PC-9 (cell line): ENCODE data around the gene CNOT3. TPM values are rescaled to one million over a fixed set of nuclear protein-coding genes. Genes with fewer than 3 reads are reported as not detected.

Source experiments
- BruUV-seq: library from RNA; stranded (reverse); fragments of 400-500 nt; replicated peaks from 2 replicates; lab custom pipeline; 2021; lab: Mats Ljungman, UMichigan
- CTCF ChIA-PET: fragments of 300-600 bp; sonication (Branson Sonifier 250); formaldehyde crosslinking; loops from one replicate; lab custom pipeline; 2022; ENCODE audit warnings: antibody characterized with exemption; lab: Charles Lee
- POLR2A ChIA-PET: fragments of 300-600 bp; sonication (Branson Sonifier 250); formaldehyde crosslinking; loops from one replicate; lab custom pipeline; 2022; ENCODE audit warnings: antibody characterized with exemption; ENCODE audit not compliant: unreplicated experiment; lab: Charles Lee
- DNase-seq, 2 experiments: peaks; one replicate each; pipeline versions ENCODE4 v3.0.0 to v3.0.0-alpha.2; 2015 to 2022; ENCODE audit warnings: mixed read lengths in 1 of 2
- H2AFZ ChIP-seq: fragments of 200-600 bp; sonication (generic); 2 replicates; pipeline ENCODE4 v1.8.1; 2017; ENCODE audit warnings: antibody characterized with exemption
- H3F3A ChIP-seq: fragments of 200-600 bp; sonication (generic); 2 replicates; pipeline ENCODE4 v1.8.1; 2017; ENCODE audit warnings: antibody characterized with exemption, mild to moderate bottlenecking, low read depth; ENCODE audit not compliant: insufficient read depth
- H3K27ac ChIP-seq: fragments of 200-600 bp; sonication (generic); 2 replicates; pipeline ENCODE4 v1.6.1; 2016; ENCODE audit warnings: mixed run types
- H3K27me3 ChIP-seq: fragments of 200-600 bp; sonication (generic); 2 replicates; pipeline ENCODE4 v1.6.1; 2016; ENCODE audit warnings: low read depth, mixed run types; ENCODE audit not compliant: insufficient read depth
- H3K36me3 ChIP-seq: fragments of 200-600 bp; sonication (generic); 2 replicates; pipeline ENCODE4 v1.6.1; 2016; ENCODE audit warnings: low read depth, mixed run types
- H3K4me1 ChIP-seq: fragments of 200-600 bp; sonication (generic); replicated peaks from 2 replicates; pipeline ENCODE4 v1.6.1; 2016; ENCODE audit warnings: mixed run types; ENCODE audit not compliant: insufficient read depth
- H3K4me2 ChIP-seq: fragments of 200-600 bp; sonication (generic); 2 replicates; pipeline ENCODE4 v1.6.1; 2017; ENCODE audit warnings: mixed run types
- H3K4me3 ChIP-seq: fragments of 200-600 bp; sonication (generic); 2 replicates; pipeline ENCODE4 v1.6.1; 2016; ENCODE audit warnings: mixed run types
- H3K79me2 ChIP-seq: fragments of 200-600 bp; sonication (generic); 2 replicates; pipeline ENCODE4 v1.6.1; 2017; ENCODE audit warnings: low read depth, mixed run types
- H3K9me2 ChIP-seq: fragments of 200-600 bp; sonication (generic); 2 replicates; pipeline ENCODE4 v1.8.1; 2017; ENCODE audit warnings: mild to moderate bottlenecking; ENCODE audit not compliant: insufficient read depth
- H3K9me3 ChIP-seq: fragments of 200-600 bp; sonication (generic); 2 replicates; pipeline ENCODE4 v1.8.1; 2016; ENCODE audit warnings: low read depth; ENCODE audit not compliant: insufficient read depth
- H4K20me1 ChIP-seq: fragments of 200-600 bp; sonication (generic); 2 replicates; pipeline ENCODE4 v1.8.1; 2017; ENCODE audit not compliant: insufficient read depth
- CTCF ChIP-seq: fragments of 200-600 bp; sonication (generic); conservative IDR thresholded peaks from 2 replicates; pipeline ENCODE4 v1.6.1; 2017; ENCODE audit warnings: mixed run types, antibody characterized with exemption, mild to moderate bottlenecking, moderate library complexity
- EZH2 ChIP-seq: fragments of 200-600 bp; sonication (generic); IDR thresholded peaks from 2 replicates; pipeline ENCODE4 v1.8.0; 2017; ENCODE audit warnings: antibody characterized with exemption, low read depth
- intact Hi-C: fragments of 100-400 bp; cut with micrococcal nuclease; formaldehyde crosslinking; loops from one replicate; pipeline ENCODE4 v1.10.0; 2022; ENCODE audit not compliant: unreplicated experiment
- total RNA-seq: library from RNA; stranded (reverse); gene quantifications from 2 replicates; pipeline ENCODE4 v1.2.3, GENCODE V29; 2021

CNOT3 gene
- total RNA-seq, 1 experiment from 2014 or later, result 89.1 TPM

GRCh38 chr19:54173951-54174834 is 36.6 kb downstream of the CNOT3 start:
- Histone ChIP-seq H3K36me3 (peaks cover 10% of the 10 kb centered on the region; the same call in 1 of the 2 replicates), H3K9me2 (no peaks in the 10 kb centered on the region), H3K79me2 (peaks cover 9% of the 10 kb centered on the region), H3K4me1 (peaks cover 14% of the 10 kb centered on the region; the same call in 1 of the 2 replicates), H4K20me1 (peaks cover 38% of the 10 kb centered on the region), H3K4me3 (no peak overlapping the region; the same call in 1 of the 2 replicates), H3F3A (peaks cover 73% of the 10 kb centered on the region; the same call in 1 of the 2 replicates), H3K27me3 (no peaks in the 10 kb centered on the region), H2AFZ (no peak overlapping the region), H3K9me3 (no peaks in the 10 kb centered on the region), H3K4me2 (peak overlapping the region; percentile 78), H3K27ac (peak overlapping the region; percentile 54)
- CTCF ChIA-PET, result interaction anchor here (0.9 kb wide), 1 partner anchor 17 kb away, joined by 3 read pairs; the partner anchor contains the start of gene TSEN34
- DNase-seq, result no peak
- BruUV-seq, result no TSS peak
- no peak for TF ChIP-seq CTCF
- no peak for TF ChIP-seq EZH2
- intact Hi-C loops, result loop anchor here (1.0 kb wide), 1 partner anchor 16 kb away; no protein-coding TSS in a partner anchor
- POLR2A ChIA-PET, result interaction anchor here (0.6 to 3.3 kb wide), 4 partner anchors 15 to 225 kb away, joined by 5 to 50 read pairs (median 16); partner anchors contain the start of gene MBOAT7

- peaks cover 59% of the 10 kb centered on the region; the same call in 1 of the 2 replicates for H3F3A ChIP-seq
- H3K4me2 ChIP-seq, result no peak overlapping the region
- BruUV-seq, result no TSS peak
- no peak overlapping the region for H3K27ac ChIP-seq
- H3K36me3 ChIP-seq, result peaks cover 10% of the 10 kb centered on the region; the same call in 1 of the 2 replicates
- no peaks in the 10 kb centered on the region for H3K9me2 ChIP-seq
- no peak overlapping the region for H3K4me3 ChIP-seq
- H3K4me1 ChIP-seq, result peaks cover 2% of the 10 kb centered on the region; the same call in 1 of the 2 replicates
- H4K20me1 ChIP-seq, result peaks cover 36% of the 10 kb centered on the region
- no peak for TF ChIP-seq CTCF
- TF ChIP-seq EZH2, result no peak
- CTCF ChIA-PET, result no interaction called here
- intact Hi-C loops, result no loop called here
- no peaks in the 10 kb centered on the region for H3K9me3 ChIP-seq
- H3K79me2 ChIP-seq, result peaks cover 3% of the 10 kb centered on the region; the same call in 1 of the 2 replicates
- POLR2A ChIA-PET, result no interaction called here
- no peak for DNase-seq
- H3K27me3 ChIP-seq, result no peaks in the 10 kb centered on the region
- H2AFZ ChIP-seq, result no peak overlapping the region
Observed at GRCh38 chr19:54178581-54179261, 41.2 kb downstream of the CNOT3 start.

- ChIA-PET CTCF (no interaction called here), POLR2A (no interaction called here)
- intact Hi-C loops, result no loop called here
- H3K4me3 ChIP-seq, result no peak overlapping the region
- peaks cover 3% of the 10 kb centered on the region; the same call in 1 of the 2 replicates for H3K79me2 ChIP-seq
- peaks cover 41% of the 10 kb centered on the region for H4K20me1 ChIP-seq
- no peaks in the 10 kb centered on the region for H3K9me3 ChIP-seq
- H3K27ac ChIP-seq, result no peak overlapping the region
- no peaks in the 10 kb centered on the region for H3K27me3 ChIP-seq
- DNase-seq, result no peak
- H3K4me2 ChIP-seq, result no peak overlapping the region
- H3K36me3 ChIP-seq, result peaks cover 10% of the 10 kb centered on the region; the same call in 1 of the 2 replicates
- no peaks in the 10 kb centered on the region for H3K9me2 ChIP-seq
- H3F3A ChIP-seq, result peaks cover 59% of the 10 kb centered on the region; the same call in 1 of the 2 replicates
- no peak overlapping the region for H2AFZ ChIP-seq
- TF ChIP-seq CTCF (no peak), EZH2 (no peak)
- BruUV-seq, result no TSS peak
- no peaks in the 10 kb centered on the region for H3K4me1 ChIP-seq
Observed at GRCh38 chr19:54179262-54179852, 41.8 kb downstream of the CNOT3 start.
